ENCODE data around the gene TIAL1.
"Not testable (repeated sequence)": the region's sequence is repeated elsewhere in the genome, so short reads cannot be mapped to it uniquely, and the experiment has no call there.

TIAL1 gene

DNA sequence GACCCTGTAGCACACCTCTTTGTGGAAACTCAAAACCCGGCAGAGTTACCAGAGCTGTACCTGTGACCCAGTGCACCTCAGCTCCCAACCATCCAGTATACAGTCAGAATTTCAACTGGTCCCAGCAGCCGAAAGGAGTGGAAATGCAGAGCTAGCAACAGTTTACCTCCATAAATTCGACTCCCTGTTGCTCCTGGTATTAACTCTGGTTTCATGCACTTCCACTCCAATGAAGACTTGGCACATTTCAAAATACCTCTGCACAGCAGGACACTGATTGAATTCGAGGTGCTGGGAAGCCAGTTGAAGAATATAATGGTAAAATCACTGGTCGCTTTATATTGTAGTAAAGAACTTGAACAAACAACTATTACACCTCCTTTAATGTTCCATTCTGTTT lies 17.9 kb upstream of the TIAL1 start:
- no peak for DNase-seq (ENCODE audit: low read depth, low spot score)

DNA sequence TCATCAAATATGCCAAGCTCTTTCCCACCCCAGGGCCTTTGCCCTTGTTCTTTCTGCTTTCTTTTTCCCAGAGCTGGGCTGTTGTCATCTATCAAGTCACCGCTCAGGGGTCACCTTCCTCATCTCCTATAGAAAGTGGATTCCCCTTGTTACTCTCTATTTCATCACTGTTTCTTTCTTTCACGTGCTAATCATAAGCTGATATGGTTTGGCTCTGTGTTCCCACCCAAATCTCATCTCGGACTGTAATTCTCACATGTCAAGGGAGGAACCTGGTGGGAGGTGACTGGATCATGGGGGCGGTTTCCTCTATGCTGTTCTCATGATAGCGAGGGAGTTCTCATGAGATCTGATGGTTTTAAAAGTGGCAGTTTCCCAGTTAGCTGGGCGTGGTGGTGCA lies 17.0 kb upstream of the TIAL1 start:
- DNase-seq (ENCODE audit: low read depth, low spot score), result no peak

DNA sequence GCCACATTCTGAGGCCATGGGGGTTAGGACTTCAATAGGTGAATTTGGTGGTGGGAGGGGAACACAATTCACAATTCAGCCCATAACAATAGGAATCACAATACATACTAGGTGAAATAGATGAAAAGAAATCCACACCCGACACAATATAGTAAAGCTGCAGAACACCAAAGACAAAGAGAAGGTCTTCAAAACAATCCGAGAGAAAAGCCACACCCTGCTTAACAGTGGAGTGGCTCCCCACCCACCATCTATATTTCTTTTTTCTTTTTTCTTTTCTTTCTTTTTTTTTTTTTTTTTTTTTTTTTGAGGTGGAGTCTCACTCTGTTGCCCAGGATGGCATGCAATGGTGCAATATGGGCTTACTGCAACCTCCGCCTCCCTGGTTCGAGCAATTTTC lies 14.7 kb upstream of the TIAL1 start:
- no peak for DNase-seq (ENCODE audit: low read depth, low spot score)

DNA sequence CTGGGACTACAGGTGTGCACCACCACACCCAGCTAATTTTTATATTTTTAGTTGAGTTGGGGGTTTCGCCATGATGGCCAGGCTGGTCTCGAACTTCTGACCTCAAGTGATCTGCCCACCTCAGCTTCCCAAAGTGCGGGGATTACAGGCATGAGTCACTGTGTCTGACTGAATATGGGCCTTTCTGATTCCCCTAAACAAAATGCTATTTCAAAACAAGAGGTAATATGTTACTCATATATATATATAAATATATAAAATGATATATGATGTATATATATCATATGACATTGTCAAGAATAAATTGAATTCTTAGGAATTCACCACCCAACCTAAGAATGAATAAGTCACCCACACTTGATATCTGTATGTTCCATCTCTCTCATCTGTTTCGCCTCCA lies 12.8 kb upstream of the TIAL1 start:
- no peak for DNase-seq (ENCODE audit: low read depth, low spot score)

DNA sequence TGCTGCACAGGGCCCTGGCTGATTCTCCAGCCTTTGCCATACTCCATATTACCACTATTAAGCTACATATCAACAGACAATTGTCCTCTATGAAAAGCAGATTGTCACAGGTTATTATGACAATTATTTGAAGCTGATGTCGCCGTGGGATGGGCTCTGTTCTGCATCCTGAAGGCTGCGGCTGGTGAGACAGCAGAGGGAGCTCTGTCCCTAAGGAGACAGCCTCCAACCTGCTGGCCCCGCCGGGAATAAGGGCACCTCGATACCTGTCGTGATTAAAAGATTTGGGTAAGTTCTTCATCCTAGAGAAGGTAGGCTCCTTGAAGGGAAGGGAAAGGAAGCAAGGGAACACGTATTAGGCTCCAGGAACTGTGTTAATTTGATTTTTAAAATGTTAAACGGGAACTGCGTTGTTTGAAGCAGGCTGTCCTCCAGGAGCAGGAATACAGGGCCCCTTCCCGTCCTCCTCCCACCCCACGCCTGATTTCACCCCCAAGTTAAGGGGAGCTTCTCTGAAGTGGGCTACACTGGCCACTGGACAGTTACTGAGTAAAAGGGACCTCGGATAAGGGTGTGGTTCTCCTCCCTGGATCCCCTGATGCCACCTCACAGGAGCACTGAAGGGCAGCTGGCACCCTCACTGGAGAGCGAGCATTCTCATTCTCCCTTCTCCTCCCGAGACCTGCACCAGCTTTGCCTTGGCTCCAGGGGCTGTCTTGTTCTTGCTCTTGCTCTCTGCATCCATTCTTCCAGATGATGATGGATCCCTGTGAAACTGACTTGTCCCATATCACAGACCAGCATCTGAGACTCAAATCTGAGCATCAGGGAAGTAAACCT lies 11.8 kb upstream of the TIAL1 start:
- no peak for DNase-seq (ENCODE audit: low read depth, low spot score)

DNA sequence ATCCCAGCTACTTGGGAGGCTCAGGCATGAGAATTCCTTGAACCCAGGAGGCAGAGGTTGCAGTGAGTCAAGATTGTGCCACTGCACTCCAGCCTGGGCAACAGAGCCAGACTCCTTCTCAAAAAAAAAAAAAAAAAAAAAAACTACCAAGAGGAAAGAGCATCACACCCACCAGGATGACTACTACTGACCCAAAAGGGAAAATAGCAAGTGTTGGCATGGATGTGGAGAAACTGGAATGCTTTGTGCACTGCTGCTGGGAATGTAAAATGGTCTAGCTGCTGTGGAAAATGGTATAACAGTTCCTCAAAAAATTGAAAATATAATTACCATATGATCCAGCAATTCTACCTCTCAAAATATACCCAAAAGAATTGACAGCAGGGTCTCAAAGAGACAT lies 7.7 kb upstream of the TIAL1 start:
- DNase-seq (ENCODE audit: low read depth, low spot score), result no peak

DNA sequence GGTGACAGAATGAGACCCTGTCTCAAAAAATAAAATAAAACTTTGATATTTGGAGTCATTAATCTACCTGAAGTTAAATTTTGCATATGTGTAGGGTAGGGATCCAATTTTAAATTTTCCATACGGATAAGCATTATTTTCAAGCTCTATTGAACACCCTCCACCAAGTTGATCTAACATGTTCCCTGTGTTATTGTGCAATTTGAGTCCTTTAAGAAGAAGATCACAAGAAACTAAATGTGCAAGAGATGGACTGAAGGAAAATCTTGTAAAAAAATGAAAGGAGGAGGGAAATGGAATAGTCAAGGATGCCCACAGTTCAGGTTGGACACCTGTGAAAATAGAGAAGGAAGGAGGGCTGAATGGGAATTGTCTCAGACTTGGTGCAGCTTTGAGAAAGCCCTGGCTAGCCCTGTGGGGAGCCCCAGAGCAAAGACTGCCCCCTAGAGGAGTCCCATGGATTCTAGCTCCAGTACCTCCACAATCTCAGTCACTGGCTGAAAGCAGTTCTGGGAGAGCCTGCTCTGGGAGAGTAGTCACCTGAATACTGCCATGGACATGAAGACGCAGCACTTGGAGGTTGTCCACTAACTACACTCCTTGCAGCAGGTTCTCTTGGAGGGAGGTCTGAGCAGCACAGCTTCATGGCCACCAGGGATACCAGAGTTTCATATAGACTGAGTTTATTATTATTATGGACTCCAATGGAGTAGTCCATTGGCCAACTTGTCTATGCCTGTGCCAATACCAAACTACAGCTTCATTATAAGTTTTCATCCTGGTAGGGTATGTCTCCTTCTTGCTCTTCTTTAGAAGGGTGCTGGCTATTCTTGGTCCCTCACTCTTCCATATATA lies 5.7 kb upstream of the TIAL1 start:
- DNase-seq (ENCODE audit: low read depth, low spot score), result no peak

DNA sequence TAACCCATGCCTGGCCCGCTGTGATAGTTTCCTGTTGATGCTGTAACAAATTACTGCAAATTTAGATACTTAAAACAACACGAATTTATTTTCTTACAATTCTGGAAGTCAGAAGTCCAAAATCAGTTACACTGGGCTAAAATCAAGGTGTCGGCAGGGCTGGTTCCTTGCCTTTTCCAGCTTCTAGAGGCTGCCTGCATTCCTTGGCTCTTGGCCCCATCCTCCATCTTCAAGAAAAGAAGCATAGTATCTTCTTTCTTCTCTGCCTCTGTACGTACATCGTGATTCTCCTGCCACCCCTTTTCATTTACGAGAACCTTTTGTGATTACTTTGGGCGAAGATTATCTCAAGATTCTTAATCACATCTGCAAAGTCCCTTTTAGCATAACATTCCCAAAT lies 1.6 kb upstream of the TIAL1 start:
- no peak for DNase-seq (ENCODE audit: low read depth, low spot score)

DNA sequence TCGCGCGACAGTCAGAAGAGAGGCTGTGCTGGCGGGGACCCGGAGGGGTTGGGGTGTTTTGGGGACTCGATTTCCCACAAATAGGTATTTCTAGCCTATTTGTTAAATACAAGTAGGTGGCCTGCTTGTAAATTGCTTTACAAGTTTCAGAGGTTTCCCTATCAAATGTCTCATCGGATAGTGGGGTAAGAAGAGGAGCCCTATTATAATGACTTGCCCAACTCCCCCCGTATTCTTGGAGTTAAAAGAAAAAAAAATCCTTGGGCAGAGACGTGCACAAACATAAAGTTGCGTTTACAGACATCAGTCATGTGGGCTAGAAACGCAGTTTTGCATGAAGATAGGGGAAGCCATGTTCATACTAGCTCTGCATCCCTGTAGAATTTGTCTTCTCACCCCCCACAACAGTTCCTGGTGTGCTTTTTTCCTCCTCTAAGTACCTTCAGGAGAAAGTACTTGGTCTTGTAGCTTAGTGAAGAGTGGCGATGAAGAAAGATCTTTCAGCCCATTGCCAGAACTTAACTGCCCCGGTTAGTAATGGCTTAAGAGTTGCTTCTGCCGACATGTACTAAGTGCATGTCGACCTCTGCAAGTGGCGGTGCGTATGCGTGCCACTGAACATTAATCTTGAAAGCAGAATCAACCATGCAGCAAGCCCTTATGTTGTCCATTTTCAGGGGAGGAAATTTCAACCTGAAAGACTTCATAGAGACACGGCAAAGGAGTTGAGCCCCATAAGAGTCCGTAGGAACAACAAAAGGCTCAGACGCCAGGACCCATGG lies 832 bp upstream of the TIAL1 start:
- DNase-seq (ENCODE audit: low read depth, low spot score), result no peak

DNA sequence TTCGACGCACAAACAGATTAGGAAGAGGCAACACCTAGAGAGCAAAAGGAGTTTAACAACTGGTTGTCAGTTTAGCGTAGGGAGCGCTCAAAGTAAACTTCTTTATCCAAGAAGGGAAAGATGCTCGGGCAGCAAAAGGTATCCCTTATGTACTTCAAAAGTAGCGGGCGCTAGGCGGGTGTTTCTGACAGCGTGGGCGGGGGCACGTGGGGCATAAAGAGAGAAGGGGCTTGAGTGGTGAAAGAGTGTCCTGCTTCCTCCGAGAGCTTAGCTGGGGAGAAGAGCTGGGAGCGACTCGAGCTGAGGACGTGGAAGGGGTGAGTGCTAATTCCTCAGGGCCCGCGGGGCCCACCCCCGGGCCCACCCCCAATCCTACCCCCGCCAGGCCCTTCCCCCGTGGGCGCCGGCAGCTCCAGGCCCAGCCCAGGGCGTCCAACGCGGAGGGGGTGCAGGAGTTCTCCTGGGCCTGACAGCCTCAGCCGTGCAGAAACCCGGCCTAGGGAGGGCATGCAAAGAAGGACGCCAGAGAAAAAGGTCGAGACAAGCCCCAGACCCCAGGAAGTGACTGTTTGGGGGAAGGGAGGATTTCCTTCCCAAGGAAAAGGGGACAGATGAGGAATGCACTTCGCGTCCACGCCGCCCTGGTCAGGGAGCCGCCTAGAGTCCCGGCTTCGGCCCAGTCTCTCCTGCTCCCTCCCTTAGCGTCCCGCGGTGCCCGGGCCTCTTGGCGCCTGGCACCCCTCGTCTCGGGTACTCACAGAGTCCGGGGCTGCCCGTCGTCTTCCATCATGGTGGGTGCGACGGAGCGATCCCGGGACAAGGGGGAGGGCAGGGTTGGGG lies 868 bp downstream of the TIAL1 start:
- no peak for DNase-seq (ENCODE audit: low read depth, low spot score)

DNA sequence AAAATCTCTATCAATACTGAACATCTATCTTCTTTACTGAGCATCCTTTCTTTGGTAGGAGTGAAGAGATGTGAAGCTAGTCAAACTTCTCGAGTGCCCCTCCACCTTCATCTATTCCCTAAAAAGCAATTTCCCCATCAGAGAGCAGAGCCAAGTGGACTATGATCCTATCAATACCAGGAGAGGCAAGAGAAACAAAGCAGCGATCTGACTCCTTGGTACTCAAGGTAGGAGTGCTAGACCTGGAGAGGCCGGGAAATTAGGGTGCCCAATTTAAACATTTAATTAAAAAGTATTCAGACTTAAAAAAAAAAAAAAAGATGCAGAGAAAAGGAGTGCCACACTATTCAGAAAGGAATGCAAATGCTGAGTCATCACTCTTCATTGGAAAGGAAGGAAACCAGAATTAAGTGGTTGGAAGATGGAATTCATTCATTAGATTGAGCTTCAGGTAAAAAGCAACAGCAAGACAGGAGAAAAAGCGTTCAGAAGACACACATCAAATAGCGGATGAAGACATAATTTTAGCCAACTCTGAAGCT lies 1.6 kb downstream of the TIAL1 start:
- no peak for DNase-seq (ENCODE audit: low read depth, low spot score)

DNA sequence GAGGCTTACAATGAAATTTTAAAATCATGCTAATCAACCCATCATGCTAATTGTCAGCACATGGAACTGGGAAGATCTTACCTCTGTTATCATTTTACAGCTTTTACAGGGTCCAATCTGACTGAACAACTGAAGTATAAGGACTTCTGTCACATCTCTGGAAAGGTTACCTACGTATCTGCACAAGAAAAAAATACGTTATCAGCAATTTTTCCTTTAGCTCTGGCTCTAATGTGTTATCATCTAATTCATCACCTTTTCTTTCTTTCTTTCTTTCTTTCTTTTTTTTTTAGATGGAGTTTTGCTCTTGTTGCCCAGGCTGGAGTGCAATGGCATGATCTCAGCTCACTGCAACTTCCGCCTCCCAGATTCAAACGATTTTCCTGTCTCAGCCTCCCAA lies 8.7 kb downstream of the TIAL1 start:
- no peak for DNase-seq (ENCODE audit: low read depth, low spot score)

DNA sequence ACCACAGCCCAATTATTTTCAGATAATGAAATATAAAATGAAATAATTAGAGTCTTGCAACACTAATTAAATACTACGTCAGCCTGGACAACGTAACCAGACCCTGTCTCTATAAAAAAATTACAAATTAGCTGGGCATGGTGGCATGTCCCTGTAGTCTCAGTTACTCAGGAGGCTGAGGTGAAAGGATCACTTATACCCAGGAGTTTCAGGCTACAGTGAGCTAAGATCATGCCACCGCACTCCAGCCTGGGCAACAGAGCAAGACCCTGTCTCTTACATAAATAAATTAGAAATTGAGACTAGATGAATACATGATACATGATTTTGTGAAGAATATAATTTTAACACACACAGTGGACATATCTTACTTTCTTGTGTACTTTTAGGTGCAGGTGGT lies 18.4 kb downstream of the TIAL1 start:
- DNase-seq (ENCODE audit: low read depth, low spot score), result no peak

DNA sequence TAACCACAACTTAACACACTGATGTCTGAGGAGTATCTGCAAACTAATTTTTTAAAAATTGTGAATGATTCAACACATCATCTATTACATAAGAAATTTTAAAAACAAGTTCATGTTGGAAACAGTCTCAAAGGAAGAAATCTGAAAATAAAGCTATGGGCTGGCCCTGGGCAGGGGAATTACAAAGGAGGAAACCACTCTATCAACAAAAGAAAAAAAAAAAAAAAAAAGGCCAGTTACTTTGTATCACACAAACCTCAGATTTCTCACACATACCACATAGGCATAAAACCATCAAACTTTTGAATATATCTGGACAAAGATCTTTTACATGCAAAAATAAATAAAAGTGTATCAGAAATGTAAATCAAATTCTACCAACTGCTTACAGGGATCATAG lies 20.8 kb downstream of the TIAL1 start:
- DNase-seq (ENCODE audit: low read depth, low spot score), result no peak

DNA sequence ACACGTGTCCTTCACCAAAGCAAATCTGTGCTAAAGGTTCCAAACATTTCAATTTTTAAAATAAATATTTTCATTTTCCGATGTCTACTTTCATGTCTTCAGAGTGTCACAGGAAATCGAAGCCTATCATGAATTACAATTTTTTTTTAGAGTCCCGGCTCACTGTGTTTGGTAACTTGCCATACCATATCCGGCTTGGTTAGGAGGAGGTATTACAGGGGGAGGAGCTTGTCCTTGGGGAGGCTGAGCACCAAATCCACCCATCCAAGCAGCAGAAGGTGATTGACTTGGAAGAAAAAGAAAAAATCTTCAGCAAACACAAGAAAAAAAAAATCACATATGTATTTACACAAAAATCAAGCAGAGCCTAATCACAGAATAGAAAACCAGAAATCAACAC lies 21.3 kb downstream of the TIAL1 start:
- no peak for DNase-seq (ENCODE audit: low read depth, low spot score)

DNA sequence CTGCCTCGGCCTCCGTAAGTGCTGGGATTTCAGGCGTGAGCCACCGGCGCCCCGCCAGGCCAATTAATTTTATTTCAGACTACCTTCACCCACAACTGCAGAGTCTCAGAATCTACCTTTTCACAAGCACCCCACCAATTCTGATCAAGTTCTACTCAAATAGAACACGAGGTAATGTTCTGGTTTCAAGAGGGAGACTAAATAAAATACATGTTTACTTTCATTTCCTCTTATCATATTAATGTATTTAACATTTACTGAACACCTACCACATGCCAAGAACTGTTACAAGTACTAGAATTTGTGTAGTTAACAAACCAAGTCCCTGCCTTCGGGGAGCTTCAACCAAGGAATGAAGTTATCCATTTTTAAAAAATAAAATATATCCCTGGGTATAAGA lies 28.8 kb downstream of the TIAL1 start:
- DNase-seq (ENCODE audit: low read depth, low spot score), result no peak

DNA sequence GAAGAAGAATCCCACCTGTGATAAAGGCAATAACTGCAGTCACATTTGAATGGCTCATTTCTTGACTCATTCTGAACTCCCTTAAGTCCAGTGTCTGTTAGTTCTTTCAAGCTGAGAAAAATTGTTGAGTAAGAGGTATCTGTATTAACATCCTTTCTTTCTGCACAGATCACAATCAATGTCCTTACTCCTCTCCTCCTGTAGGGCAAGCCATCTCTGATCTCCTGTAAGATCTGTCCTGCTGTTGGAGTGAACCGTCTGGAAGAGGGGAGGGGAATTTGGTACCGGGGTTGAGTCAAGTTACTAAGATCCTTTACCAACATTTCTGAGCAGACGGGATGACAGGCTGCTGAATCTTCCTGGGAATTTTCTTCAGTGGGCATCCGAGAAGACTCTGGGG lies 34.7 kb downstream of the TIAL1 start:
- no peak for DNase-seq (ENCODE audit: low read depth, low spot score)

DNA sequence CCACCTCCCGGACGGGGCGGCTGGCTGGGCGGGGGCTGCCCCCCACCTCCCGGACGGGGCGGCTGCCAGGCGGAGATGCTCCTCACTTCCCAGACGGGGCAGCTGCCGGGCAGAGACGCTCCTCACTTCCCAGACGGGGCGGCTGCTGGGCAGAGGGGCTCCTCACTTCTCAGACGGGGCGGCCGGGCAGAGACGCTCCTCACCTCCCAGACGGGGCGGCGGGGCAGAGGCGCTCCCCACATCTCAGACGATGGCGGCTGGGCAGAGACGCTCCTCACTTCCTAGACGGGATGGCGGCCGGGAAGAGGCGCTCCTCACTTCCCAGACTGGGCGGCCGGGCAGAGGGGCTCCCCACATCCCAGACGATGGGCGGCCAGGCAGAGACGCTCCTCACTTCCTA lies 37.3 kb downstream of the TIAL1 start:
- DNase-seq (ENCODE audit: low read depth, low spot score), result not testable (repeated sequence)

DNA sequence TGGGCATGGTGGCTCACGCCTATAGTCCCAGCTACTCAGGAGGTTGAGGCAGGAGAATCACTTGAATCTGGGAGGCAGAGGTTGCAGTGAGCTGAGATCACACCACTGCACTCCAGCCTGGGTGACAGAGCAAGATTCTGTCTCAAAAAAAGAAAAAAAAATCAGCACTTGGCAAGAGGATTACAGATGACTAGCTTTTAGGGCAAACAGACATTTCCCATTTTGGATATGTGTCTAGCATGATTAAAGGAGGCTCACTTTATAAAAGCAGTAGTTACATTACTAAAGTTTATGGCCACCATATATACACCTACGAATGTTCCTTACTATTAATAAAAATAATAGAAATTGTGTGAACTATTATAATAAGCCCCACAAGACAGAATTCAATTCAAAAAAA lies 40.7 kb downstream of the TIAL1 start:
- DNase-seq (ENCODE audit: low read depth, low spot score), result not testable (repeated sequence)

DNA sequence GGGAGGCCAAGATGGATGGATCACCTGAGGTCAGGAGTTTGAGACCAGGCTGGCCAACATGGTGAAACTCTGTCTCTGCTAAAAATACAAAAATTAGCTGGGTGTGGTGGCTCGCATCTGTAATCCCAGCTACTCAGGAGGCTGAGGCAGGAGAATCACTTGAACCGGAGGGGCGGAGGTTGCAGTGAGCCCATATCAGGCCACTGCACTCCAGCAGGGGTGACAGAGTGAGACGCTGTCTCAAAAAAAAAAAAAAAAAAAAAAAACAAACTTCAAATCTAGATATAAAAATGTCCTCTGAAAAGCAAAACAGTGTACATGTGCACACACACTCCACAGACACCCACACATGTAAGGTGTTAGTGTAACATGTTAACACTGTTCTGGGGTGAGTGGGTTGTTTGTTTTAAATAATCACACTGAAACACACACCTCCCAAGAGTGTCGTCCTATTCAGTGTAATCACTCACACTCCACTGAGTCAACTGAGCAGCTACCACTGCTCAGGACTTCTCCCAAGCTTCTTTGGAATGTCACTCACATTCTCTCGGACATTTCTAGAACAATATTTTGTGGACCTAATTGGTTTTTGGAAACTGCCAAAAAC lies 41.5 kb downstream of the TIAL1 start:
- no peak for DNase-seq (ENCODE audit: low read depth, low spot score)

DNA sequence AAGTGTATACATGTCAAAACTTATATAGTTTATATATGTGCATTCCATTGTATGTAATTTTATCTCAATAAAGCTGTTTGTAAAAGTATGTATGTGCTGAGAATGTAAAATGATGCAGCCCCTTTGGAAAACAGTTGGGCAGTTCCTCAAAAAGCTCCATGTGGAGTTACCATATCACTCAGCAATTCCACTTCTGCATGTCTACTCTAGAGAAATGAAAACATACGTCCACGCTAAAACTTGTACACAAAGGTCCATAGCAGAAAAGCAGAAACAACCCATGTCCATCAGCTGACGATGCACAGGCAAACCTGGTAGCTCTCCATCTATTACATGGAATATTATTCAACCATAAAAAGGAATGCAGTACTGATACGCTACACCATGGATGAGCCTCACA lies 45.9 kb downstream of the TIAL1 start:
- no peak for DNase-seq (ENCODE audit: low read depth, low spot score)
